NCI-H524 (cell line): ENCODE measurements around the gene OAS2.
"Not testable (repeated sequence)": the region's sequence is repeated elsewhere in the genome, so short reads cannot be mapped to it uniquely, and the experiment has no call there.

Source experiments
- DNase-seq, 2 experiments: peaks; one replicate each; lab custom pipeline; 2025; lab: John Stamatoyannopoulos, UW

The OAS2 gene

GRCh38 chr12:112957125-112957524, 21.2 kb upstream of the OAS2 start:
- DNase-seq: not testable (repeated sequence)

GRCh38 chr12:112961074-112961473, 17.2 kb upstream of the OAS2 start:
- no peak for DNase-seq

- no peak for DNase-seq
These were observed 16.8 kb upstream of the OAS2 start for GRCh38 chr12:112961536-112961935.

- no peak for DNase-seq
These were observed 15.8 kb upstream of the OAS2 start for GRCh38 chr12:112962561-112962960.

GRCh38 chr12:112963227-112963861, 15.0 kb upstream of the OAS2 start:
- no peak for DNase-seq

GRCh38 chr12:112964067-112964670, 14.2 kb upstream of the OAS2 start:
- DNase-seq: no peak

- DNase-seq: no peak
These were observed 13.4 kb upstream of the OAS2 start for GRCh38 chr12:112964915-112965314.

GRCh38 chr12:112965643-112966042, 12.7 kb upstream of the OAS2 start:
- DNase-seq: no peak

- no peak for DNase-seq
These were observed 11.0 kb upstream of the OAS2 start for GRCh38 chr12:112967306-112967705.

GRCh38 chr12:112967858-112968257, 10.5 kb upstream of the OAS2 start:
- DNase-seq: no peak

- DNase-seq: no peak
These were observed 8.6 kb upstream of the OAS2 start for GRCh38 chr12:112969547-112970306.

- DNase-seq: no peak
These were observed 7.9 kb upstream of the OAS2 start for GRCh38 chr12:112970391-112970790.

GRCh38 chr12:112971248-112971647, 7.1 kb upstream of the OAS2 start:
- DNase-seq: peak; percentile 81 to 88

GRCh38 chr12:112973011-112973735, 5.1 kb upstream of the OAS2 start:
- no peak for DNase-seq

- peak in 1 of 2 experiments; percentile 39 for DNase-seq
These were observed 4.5 kb upstream of the OAS2 start for GRCh38 chr12:112973818-112974231.

- no peak for DNase-seq
These were observed 3.4 kb upstream of the OAS2 start for GRCh38 chr12:112974904-112975303.

GRCh38 chr12:112977139-112977538, 1.2 kb upstream of the OAS2 start:
- DNase-seq: no peak

- DNase-seq: no peak
These were observed 678 bp upstream of the OAS2 start for GRCh38 chr12:112977641-112978040.

GRCh38 chr12:112979041-112979680, 842 bp downstream of the OAS2 start:
- DNase-seq: no peak

GRCh38 chr12:112980491-112981158, 2.3 kb downstream of the OAS2 start:
- DNase-seq: no peak

- DNase-seq: no peak
These were observed 7.4 kb downstream of the OAS2 start for GRCh38 chr12:112985642-112986290.
